B cell (primary cell): Measurements from ENCODE around the gene HNRNPLL. TPM values are rescaled to one million over a fixed set of nuclear protein-coding genes. Genes with fewer than 3 reads are reported as not detected.

Experiments
- ATAC-seq: fragments of 200-7000 bp; cut with Tn5 transposase; one replicate; pipeline ENCODE4 v1.10.0; 2021; ENCODE audit warnings: low read depth, mild to moderate bottlenecking, moderate number of reproducible peaks, moderate library complexity
- CTCF ChIA-PET: fragments of 350-600 bp; sonication (Branson Sonifier 250); formaldehyde crosslinking; loops from one replicate; lab custom pipeline; 2021; ENCODE audit warnings: antibody characterized with exemption, inconsistent platforms; lab: Charles Lee
- POLR2A ChIA-PET: fragments of 350-600 bp; sonication (Branson Sonifier 250); formaldehyde crosslinking; loops from one replicate; lab custom pipeline; 2021; ENCODE audit warnings: antibody characterized with exemption; lab: Charles Lee
- DNase-seq: peaks from one replicate; pipeline ENCODE4 v3.0.0; 2013
- H2AFZ ChIP-seq: 2 replicates; pipeline ENCODE4 v1.6.1; 2012; ENCODE audit warnings: mild to moderate bottlenecking, low read depth, low read length; ENCODE audit not compliant: insufficient read depth, poor library complexity, severe bottlenecking
- H3K27ac ChIP-seq, 2 donors: 1 replicate in 1 of 2; 2 replicates in 1 of 2; pipeline ENCODE4 v1.5.1; 2012 to 2013; ENCODE audit warnings: low read length in 2 of 2, mild to moderate bottlenecking in 2 of 2, moderate library complexity in 1 of 2
- H3K27me3 ChIP-seq, 4 experiments: fragments of 200-600 bp in 1 of 4; sonication (generic) in 1 of 4; replicated peaks in 1 of 4; 1 replicate in 2 of 4; 2 replicates in 2 of 4; pipeline versions ENCODE4 v1.6.1 to v1.7.0; 2013 to 2016; ENCODE audit warnings: low read length in 3 of 4, mild to moderate bottlenecking in 2 of 4, mixed read lengths in 1 of 4, moderate library complexity in 1 of 4; ENCODE audit not compliant: insufficient read depth in 4 of 4, control insufficient read depth in 3 of 4; ENCODE audit errors: control extremely low read depth in 1 of 4
- H3K36me3 ChIP-seq, 2 experiments: replicated peaks in 1 of 2; 1 replicate in 1 of 2; 2 replicates in 1 of 2; pipeline versions ENCODE4 v1.6.1 to v1.7.1; 2013; ENCODE audit warnings: low read length in 1 of 2; ENCODE audit not compliant: insufficient read depth in 2 of 2, control insufficient read depth in 1 of 2; ENCODE audit errors: control extremely low read depth in 1 of 2, extremely low read depth in 1 of 2
- H3K4me1 ChIP-seq, 2 donors: fragments of 200-600 bp in 1 of 2; sonication (generic) in 1 of 2; 1 replicate in 1 of 2; 2 replicates in 1 of 2; pipeline versions ENCODE4 v1.5.1 to v1.6.1; 2013 to 2017; ENCODE audit warnings: low read length in 2 of 2; ENCODE audit not compliant: control insufficient read depth in 2 of 2, insufficient read depth in 2 of 2
- H3K4me2 ChIP-seq: replicated peaks from 2 replicates; pipeline ENCODE3; 2012; ENCODE audit warnings: mild to moderate bottlenecking, low read depth, low read length; ENCODE audit not compliant: poor library complexity, severe bottlenecking
- H3K4me3 ChIP-seq, 5 experiments: fragments of 200-600 bp in 1 of 5; sonication (generic) in 1 of 5; 1 replicate in 3 of 5; 2 replicates in 2 of 5; pipeline versions ENCODE4 v1.5.1 to v1.7.0; 2011 to 2016; ENCODE audit warnings: low read length in 4 of 5, mild to moderate bottlenecking in 4 of 5, low read depth in 2 of 5, control low read depth in 1 of 5, moderate library complexity in 1 of 5; ENCODE audit not compliant: insufficient read depth in 1 of 5; ENCODE audit errors: control extremely low read depth in 1 of 5, extremely low read depth in 1 of 5
- H3K79me2 ChIP-seq: fragments of 200-600 bp; sonication (generic); one replicate; pipeline ENCODE4 v1.6.0; 2016; ENCODE audit warnings: low read length; ENCODE audit not compliant: control insufficient read depth, insufficient read depth
- H3K9ac ChIP-seq: fragments of 200-600 bp; sonication (generic); 2 replicates; pipeline ENCODE4 v1.6.1; 2017; ENCODE audit warnings: mild to moderate bottlenecking, low read length, moderate library complexity
- H3K9me3 ChIP-seq, 3 donors: one replicate each; pipeline versions ENCODE4 v1.6.1 to v1.7.1; 2013; ENCODE audit warnings: low read length in 2 of 3; ENCODE audit not compliant: control insufficient read depth in 2 of 3, insufficient read depth in 1 of 3; ENCODE audit errors: control extremely low read depth in 1 of 3
- H4K20me1 ChIP-seq: 2 replicates; pipeline ENCODE4 v1.6.0; 2012; ENCODE audit warnings: mild to moderate bottlenecking, low read length; ENCODE audit not compliant: insufficient read depth, control insufficient read depth, poor library complexity, severe bottlenecking
- H3K27ac Mint-ChIP-seq: one replicate; pipeline ENCODE4 v1.8.0; 2021; ENCODE audit warnings: mixed read lengths
- H3K27me3 Mint-ChIP-seq: one replicate; pipeline ENCODE4 v1.8.0; 2021; ENCODE audit warnings: mixed read lengths
- H3K4me1 Mint-ChIP-seq: one replicate; pipeline ENCODE4 v1.8.0; 2021; ENCODE audit warnings: mixed read lengths
- H3K4me3 Mint-ChIP-seq: one replicate; pipeline ENCODE4 v1.8.0; 2021; ENCODE audit warnings: mixed read lengths
- H3K9me3 Mint-ChIP-seq: one replicate; pipeline ENCODE4 v1.8.0; 2022; ENCODE audit warnings: mixed read lengths; ENCODE audit not compliant: insufficient read depth
- EZH2 ChIP-seq: IDR thresholded peaks from 2 replicates; pipeline ENCODE4 v1.6.1; 2012; ENCODE audit warnings: borderline replicate concordance, low read depth, mild to moderate bottlenecking, moderate library complexity, low read length; ENCODE audit not compliant: insufficient read depth, poor library complexity, severe bottlenecking
- WGBS: methylation state at CpG from one replicate; pipeline ENCODE4 v1.1.5; 2013; ENCODE audit warnings: missing lambda C conversion rate; ENCODE audit not compliant: insufficient coverage; 5-methylcytosine and 5-hydroxymethylcytosine counted together
- intact Hi-C: fragments of 100-400 bp; cut with micrococcal nuclease; formaldehyde crosslinking; loops from one replicate; pipeline ENCODE4 v1.10.0; 2022
- polyA plus RNA-seq: library from polyadenylated mRNA; depleted of rRNA; stranded (reverse); fragments of >200 nt; gene quantifications from 2 replicates; pipeline ENCODE4 v1.2.3, GENCODE V29; 2012
- total RNA-seq, 2 donors: library from RNA; stranded (reverse); fragments of 120-200 nt in 1 of 2; gene quantifications; 1 replicate in 1 of 2; 2 replicates in 1 of 2; pipeline versions ENCODE4 v1.2.3 to v1.2.4, GENCODE V29; 2013 to 2022
- TF ChIP-seq, protein P1 (sequence below): fragments of 200-600 bp; IDR thresholded peaks from one replicate; pipeline ENCODE4 v1.8.0; 2022; ENCODE audit warnings: antibody characterized with exemption, mild to moderate bottlenecking

Gene HNRNPLL
- total and polyA plus RNA-seq, 2 donors (not counting 1 experiment from before 2014, with no cell fraction given): 2.1 to 6.7 TPM

DNA sequence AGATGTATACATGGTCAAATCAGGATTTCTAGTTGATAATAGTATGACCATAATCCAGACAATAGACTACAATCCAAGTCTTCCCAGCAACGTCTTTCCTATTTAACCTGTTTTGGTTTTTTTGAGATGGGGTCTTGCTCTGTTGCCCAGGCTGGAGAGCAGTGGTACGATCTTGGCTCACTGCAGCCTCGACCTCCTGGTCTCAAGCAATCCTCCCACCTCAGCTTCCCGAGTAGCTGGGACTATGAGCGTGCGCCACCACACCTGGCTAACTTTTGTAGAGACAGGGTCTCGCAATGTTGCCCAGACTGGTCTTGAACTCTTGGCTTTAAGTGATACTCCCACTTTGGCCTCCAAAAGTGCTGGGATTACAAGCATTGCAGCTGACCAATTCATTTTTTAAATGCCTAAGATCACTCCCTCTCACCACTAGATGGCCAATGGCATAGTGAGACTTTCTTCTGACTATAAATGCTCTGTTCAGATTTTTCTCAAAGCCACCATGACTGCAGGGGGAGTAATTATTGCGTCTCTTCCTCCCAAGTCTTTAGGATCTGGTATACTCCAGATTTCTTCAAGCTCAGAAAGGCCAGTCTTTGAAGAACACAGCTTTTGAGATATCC, 47.6 kb downstream of the HNRNPLL start:
- TF ChIP-seq, protein P1, sequence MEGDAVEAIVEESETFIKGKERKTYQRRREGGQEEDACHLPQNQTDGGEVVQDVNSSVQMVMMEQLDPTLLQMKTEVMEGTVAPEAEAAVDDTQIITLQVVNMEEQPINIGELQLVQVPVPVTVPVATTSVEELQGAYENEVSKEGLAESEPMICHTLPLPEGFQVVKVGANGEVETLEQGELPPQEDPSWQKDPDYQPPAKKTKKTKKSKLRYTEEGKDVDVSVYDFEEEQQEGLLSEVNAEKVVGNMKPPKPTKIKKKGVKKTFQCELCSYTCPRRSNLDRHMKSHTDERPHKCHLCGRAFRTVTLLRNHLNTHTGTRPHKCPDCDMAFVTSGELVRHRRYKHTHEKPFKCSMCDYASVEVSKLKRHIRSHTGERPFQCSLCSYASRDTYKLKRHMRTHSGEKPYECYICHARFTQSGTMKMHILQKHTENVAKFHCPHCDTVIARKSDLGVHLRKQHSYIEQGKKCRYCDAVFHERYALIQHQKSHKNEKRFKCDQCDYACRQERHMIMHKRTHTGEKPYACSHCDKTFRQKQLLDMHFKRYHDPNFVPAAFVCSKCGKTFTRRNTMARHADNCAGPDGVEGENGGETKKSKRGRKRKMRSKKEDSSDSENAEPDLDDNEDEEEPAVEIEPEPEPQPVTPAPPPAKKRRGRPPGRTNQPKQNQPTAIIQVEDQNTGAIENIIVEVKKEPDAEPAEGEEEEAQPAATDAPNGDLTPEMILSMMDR: peak; percentile 38
- TF ChIP-seq EZH2: no peak
- POLR2A ChIA-PET: no interaction called here
- intact Hi-C loops: no loop called here
- 94% methylated on average over 7 of the region's 8 CpGs for WGBS
- no peak overlapping the region for H3K4me2 ChIP-seq
- Mint-ChIP-seq H3K9me3 (no peaks in the 10 kb centered on the region), H3K4me3 (no peak overlapping the region), H3K27ac (no peak overlapping the region), H3K4me1 (no peaks in the 10 kb centered on the region), H3K27me3 (peaks cover 29% of the 10 kb centered on the region)
- H3K36me3 ChIP-seq: no peaks in the 10 kb centered on the region
- ATAC-seq (no peak), DNase-seq (no peak)
- H2AFZ ChIP-seq: no peak overlapping the region
- CTCF ChIA-PET: interaction anchor here (0.7 kb wide), 1 partner anchor 12 kb away, joined by 5 read pairs; no protein-coding TSS in a partner anchor
- no peaks in the 10 kb centered on the region for H3K9me3 ChIP-seq
- H3K79me2 ChIP-seq: no peaks in the 10 kb centered on the region
- H3K27ac ChIP-seq: no peak overlapping the region
- no peaks in the 10 kb centered on the region for H3K4me1 ChIP-seq
- no peak overlapping the region for H3K4me3 ChIP-seq
- peaks cover 0 to 12% (median 8%) of the 10 kb centered on the region in 4 experiments for H3K27me3 ChIP-seq
- no peaks in the 10 kb centered on the region for H4K20me1 ChIP-seq
- no peak overlapping the region for H3K9ac ChIP-seq

DNA sequence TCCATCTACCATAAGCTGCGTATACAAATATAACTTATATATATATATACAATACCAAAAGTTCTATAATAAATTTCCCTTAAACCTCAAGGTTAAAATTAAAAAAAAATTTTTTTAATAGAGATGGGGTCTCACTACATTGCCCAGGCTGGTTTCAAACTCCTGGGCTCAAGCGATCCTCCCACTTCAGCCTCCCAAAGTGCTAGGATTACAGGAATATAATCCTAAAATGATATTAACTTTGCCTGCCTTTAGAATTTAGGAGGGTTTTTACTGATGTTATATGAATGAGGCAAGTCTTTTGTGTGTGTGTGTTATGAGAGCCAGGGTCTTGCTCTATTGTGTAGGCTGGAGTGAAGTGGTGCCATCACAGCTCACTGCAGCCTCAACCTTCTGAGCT, 49.2 kb downstream of the HNRNPLL start:
- Histone ChIP-seq H3K36me3 (no peaks in the 10 kb centered on the region), H3K4me2 (no peak overlapping the region), H4K20me1 (no peaks in the 10 kb centered on the region), H3K9ac (no peak overlapping the region), H3K4me3 (no peak overlapping the region), H3K27me3 (peaks cover 0 to 18% (median 11%) of the 10 kb centered on the region in 4 experiments), H3K4me1 (no peaks in the 10 kb centered on the region), H3K79me2 (no peaks in the 10 kb centered on the region), H3K27ac (no peak overlapping the region), H2AFZ (no peak overlapping the region), H3K9me3 (no peaks in the 10 kb centered on the region)
- no peak for ATAC-seq
- WGBS: no CpG with 5 or more reads among the region's 2 CpGs
- TF ChIP-seq, protein P1: no peak
- no peak for TF ChIP-seq EZH2
- Mint-ChIP-seq H3K4me3 (no peak overlapping the region), H3K9me3 (no peaks in the 10 kb centered on the region), H3K27me3 (peaks cover 40% of the 10 kb centered on the region), H3K27ac (no peak overlapping the region), H3K4me1 (no peaks in the 10 kb centered on the region)
- CTCF ChIA-PET: no interaction called here
- POLR2A ChIA-PET: no interaction called here
- intact Hi-C loops: no loop called here
- no peak for DNase-seq
